Mesenchymal stem cell (in vitro differentiated cells and primary cell): Measurements from ENCODE around the gene ACO2.

Source experiments
- DNase-seq: peaks from one replicate; pipeline ENCODE4 v3.0.0-alpha.2; 2013
- H2AFZ ChIP-seq: one replicate; pipeline ENCODE4 v1.6.1; 2013; ENCODE audit warnings: low read depth, mild to moderate bottlenecking, control low read depth, inconsistent platforms, low read length, moderate library complexity
- H2AK5ac ChIP-seq: 2 replicates; pipeline ENCODE4 v1.6.1; 2013; ENCODE audit warnings: low read length, moderate library complexity, mild to moderate bottlenecking, inconsistent platforms; ENCODE audit not compliant: severe bottlenecking
- H2BK120ac ChIP-seq: one replicate; pipeline ENCODE4 v1.6.1; 2013; ENCODE audit warnings: low read depth, mild to moderate bottlenecking, inconsistent platforms, low read length, moderate library complexity
- H2BK12ac ChIP-seq, 2 experiments: one replicate each; pipeline ENCODE4 v1.6.1; 2013; ENCODE audit warnings: inconsistent platforms in 2 of 2, low read length in 2 of 2, mild to moderate bottlenecking in 2 of 2, moderate library complexity in 2 of 2, control low read depth in 1 of 2
- H2BK15ac ChIP-seq: one replicate; pipeline ENCODE4 v1.6.1; 2013; ENCODE audit warnings: mild to moderate bottlenecking, low read depth, inconsistent platforms; ENCODE audit not compliant: poor library complexity, severe bottlenecking
- H2BK5ac ChIP-seq: 2 replicates; pipeline ENCODE4 v1.6.1; 2013; ENCODE audit warnings: low read depth, mild to moderate bottlenecking, low read length, control low read depth, inconsistent platforms; ENCODE audit not compliant: poor library complexity, severe bottlenecking
- H3K14ac ChIP-seq, 2 experiments: one replicate each; pipeline ENCODE4 v1.6.1; 2013; ENCODE audit warnings: inconsistent platforms in 2 of 2, low read length in 2 of 2, control low read depth in 1 of 2, mild to moderate bottlenecking in 1 of 2, moderate library complexity in 1 of 2
- H3K18ac ChIP-seq, 2 experiments: one replicate each; pipeline ENCODE4 v1.6.1; 2013; ENCODE audit warnings: inconsistent platforms in 2 of 2, low read length in 2 of 2, control low read depth in 1 of 2, low read depth in 1 of 2, mild to moderate bottlenecking in 1 of 2
- H3K23ac ChIP-seq, 2 experiments: one replicate each; pipeline ENCODE4 v1.6.1; 2013; ENCODE audit warnings: inconsistent platforms in 2 of 2, low read length in 2 of 2, mild to moderate bottlenecking in 2 of 2, moderate library complexity in 2 of 2, control low read depth in 1 of 2
- H3K27ac ChIP-seq: 2 replicates; pipeline ENCODE4 v1.5.1; 2013; ENCODE audit warnings: mild to moderate bottlenecking, moderate library complexity, low read length, control low read depth, inconsistent platforms; ENCODE audit not compliant: poor library complexity, severe bottlenecking
- H3K27me3 ChIP-seq, 2 experiments: 2 replicates each; pipeline versions ENCODE4 v1.6.1 to v1.7.0; 2013; ENCODE audit warnings: low read length in 2 of 2, mild to moderate bottlenecking in 2 of 2, moderate library complexity in 2 of 2, control low read depth in 1 of 2, inconsistent platforms in 1 of 2; ENCODE audit not compliant: control insufficient read depth in 1 of 2, insufficient read depth in 1 of 2
- H3K36me3 ChIP-seq, 2 experiments: 2 replicates each; pipeline versions ENCODE4 v1.6.1 to v1.7.0; 2013; ENCODE audit warnings: low read length in 2 of 2, control low read depth in 1 of 2, inconsistent platforms in 1 of 2, low read depth in 1 of 2, mild to moderate bottlenecking in 1 of 2; ENCODE audit not compliant: insufficient read depth in 2 of 2, control insufficient read depth in 1 of 2
- H3K4ac ChIP-seq, 2 experiments: one replicate each; pipeline ENCODE4 v1.6.1; 2013; ENCODE audit warnings: inconsistent platforms in 2 of 2, low read length in 2 of 2, mild to moderate bottlenecking in 2 of 2, moderate library complexity in 2 of 2, control low read depth in 1 of 2, low read depth in 1 of 2
- H3K4me1 ChIP-seq: 2 replicates; pipeline ENCODE4 v1.6.1; 2013; ENCODE audit warnings: low read depth, low read length, control low read depth; ENCODE audit not compliant: control insufficient read depth, insufficient read depth
- H3K4me2 ChIP-seq: 2 replicates; pipeline ENCODE4 v1.6.1; 2013; ENCODE audit warnings: low read length, mild to moderate bottlenecking, inconsistent platforms; ENCODE audit not compliant: poor library complexity, severe bottlenecking
- H3K4me3 ChIP-seq, 2 experiments: 2 replicates each; pipeline versions ENCODE4 v1.5.1 to v1.7.0; 2013; ENCODE audit warnings: low read length in 2 of 2, mild to moderate bottlenecking in 2 of 2, control low read depth in 1 of 2, low read depth in 1 of 2; ENCODE audit not compliant: insufficient read depth in 1 of 2
- H3K79me1 ChIP-seq: replicated peaks from 2 replicates; pipeline ENCODE4 v1.6.1; 2013; ENCODE audit warnings: mild to moderate bottlenecking, control low read depth, low read length, inconsistent platforms; ENCODE audit not compliant: poor library complexity, severe bottlenecking
- H3K9ac ChIP-seq: 2 replicates; pipeline ENCODE4 v1.7.0; 2013; ENCODE audit warnings: mild to moderate bottlenecking, low read length, moderate library complexity
- H3K9me3 ChIP-seq: 2 replicates; pipeline ENCODE4 v1.7.0; 2013; ENCODE audit warnings: mild to moderate bottlenecking, low read length; ENCODE audit not compliant: control insufficient read depth
- H4K8ac ChIP-seq: one replicate; pipeline ENCODE4 v1.6.1; 2013; ENCODE audit warnings: inconsistent platforms, mild to moderate bottlenecking, low read length, moderate library complexity
- H4K91ac ChIP-seq: one replicate; pipeline ENCODE4 v1.6.1; 2013; ENCODE audit warnings: mild to moderate bottlenecking, low read length, inconsistent platforms
- WGBS: methylation state at CpG from one replicate; pipeline ENCODE4 v1.1.7; 2013; ENCODE audit warnings: mixed read lengths; 5-methylcytosine and 5-hydroxymethylcytosine counted together

The ACO2 gene

DNA sequence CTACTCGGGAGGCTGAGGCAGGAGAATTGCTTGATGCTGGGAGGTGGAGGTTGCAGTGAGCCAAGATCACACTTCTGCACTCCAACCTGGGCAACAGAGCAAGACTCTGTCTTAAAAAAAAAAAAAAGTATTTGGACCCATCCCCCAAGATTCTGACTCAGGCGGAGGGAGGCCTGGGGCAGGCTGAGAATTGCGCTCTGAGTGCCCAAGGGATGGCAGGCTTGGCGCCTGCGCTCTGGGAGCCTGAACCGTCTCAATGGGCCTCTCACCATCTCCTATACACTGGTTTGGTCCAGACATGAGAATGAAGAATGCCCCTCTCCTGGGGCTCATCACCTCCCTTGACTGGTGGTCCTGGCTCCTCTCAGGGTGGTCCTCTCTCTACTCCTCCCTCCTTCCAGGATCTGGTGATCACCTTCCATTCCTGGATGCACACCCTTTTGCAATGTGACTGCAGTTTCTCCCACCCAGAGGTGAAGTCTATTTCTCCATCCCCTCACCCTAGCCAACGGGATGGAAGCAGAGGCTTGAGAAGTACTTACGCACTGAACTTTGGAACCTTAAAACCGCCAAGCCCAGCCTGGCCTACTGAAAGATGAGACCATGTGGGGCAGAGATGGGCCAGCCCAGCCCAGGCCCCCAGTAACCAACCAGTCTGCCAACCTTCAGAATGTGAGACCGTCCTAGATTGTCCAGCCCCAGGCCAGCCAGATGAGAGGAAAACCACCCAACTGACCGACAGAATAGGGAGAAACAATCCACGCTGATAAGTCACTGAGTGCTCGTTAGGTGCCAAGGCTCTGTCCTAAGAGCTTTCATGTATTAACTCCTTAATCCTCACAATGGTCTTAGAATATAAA is 70.5 kb downstream of the ACO2 start:
- no peak overlapping the region for H4K8ac ChIP-seq
- H3K9ac ChIP-seq, result peak overlapping the region; percentile 28
- no peak overlapping the region for H3K18ac ChIP-seq
- H3K14ac ChIP-seq, result no peak overlapping the region
- H3K23ac ChIP-seq, result no peak overlapping the region
- no peak overlapping the region for H2BK15ac ChIP-seq
- H2AFZ ChIP-seq, result no peak overlapping the region
- peaks cover 13% of the 10 kb centered on the region for H3K79me1 ChIP-seq
- no peak for DNase-seq
- H3K36me3 ChIP-seq, result peaks cover 24 to 38% of the 10 kb centered on the region in 2 experiments
- 93% methylated on average over 13 of the region's 13 CpGs for WGBS
- H3K4me2 ChIP-seq, result no peak overlapping the region
- H3K4me1 ChIP-seq, result peaks cover 12% of the 10 kb centered on the region
- no peak overlapping the region for H2AK5ac ChIP-seq
- no peak overlapping the region for H4K91ac ChIP-seq
- H3K27me3 ChIP-seq, result no peaks in the 10 kb centered on the region
- no peak overlapping the region for H3K27ac ChIP-seq
- no peak overlapping the region for H3K4ac ChIP-seq
- no peaks in the 10 kb centered on the region for H3K9me3 ChIP-seq
- no peak overlapping the region for H2BK120ac ChIP-seq
- H2BK5ac ChIP-seq, result no peak overlapping the region
- peak overlapping the region in 1 of 2 experiments; percentile 27 for H3K4me3 ChIP-seq
- H2BK12ac ChIP-seq, result no peak overlapping the region

DNA sequence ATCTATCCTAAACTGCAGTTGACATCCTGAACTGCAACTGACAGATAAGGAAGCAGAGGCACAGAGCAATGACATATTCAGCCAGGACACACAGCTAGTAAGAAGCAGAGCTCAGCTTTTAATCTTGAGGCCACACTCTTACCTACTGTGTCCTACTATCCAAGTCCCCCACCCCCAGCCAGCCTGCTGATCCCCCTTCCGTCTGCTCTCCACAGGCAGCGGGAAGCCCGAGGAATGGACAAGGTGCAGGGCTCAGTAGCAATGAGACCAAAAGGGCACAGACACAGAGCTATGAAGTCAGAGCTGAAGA is 71.0 kb downstream of the ACO2 start:
- Histone ChIP-seq H2BK12ac (no peak overlapping the region), H4K8ac (no peak overlapping the region), H3K9ac (peak overlapping the region; percentile 28), H2BK5ac (no peak overlapping the region), H3K4me3 (no peak overlapping the region), H4K91ac (no peak overlapping the region), H3K9me3 (no peaks in the 10 kb centered on the region), H3K4ac (no peak overlapping the region), H2AK5ac (no peak overlapping the region), H2BK120ac (no peak overlapping the region), H3K23ac (no peak overlapping the region), H3K4me1 (peaks cover 12% of the 10 kb centered on the region), H3K14ac (no peak overlapping the region), H2AFZ (no peak overlapping the region), H2BK15ac (no peak overlapping the region), H3K18ac (no peak overlapping the region), H3K27ac (no peak overlapping the region), H3K27me3 (no peaks in the 10 kb centered on the region), H3K4me2 (no peak overlapping the region), H3K79me1 (peaks cover 11% of the 10 kb centered on the region), H3K36me3 (peaks cover 21 to 37% of the 10 kb centered on the region in 2 experiments)
- WGBS, result 98% methylated on average over 3 of the region's 3 CpGs
- no peak for DNase-seq

DNA sequence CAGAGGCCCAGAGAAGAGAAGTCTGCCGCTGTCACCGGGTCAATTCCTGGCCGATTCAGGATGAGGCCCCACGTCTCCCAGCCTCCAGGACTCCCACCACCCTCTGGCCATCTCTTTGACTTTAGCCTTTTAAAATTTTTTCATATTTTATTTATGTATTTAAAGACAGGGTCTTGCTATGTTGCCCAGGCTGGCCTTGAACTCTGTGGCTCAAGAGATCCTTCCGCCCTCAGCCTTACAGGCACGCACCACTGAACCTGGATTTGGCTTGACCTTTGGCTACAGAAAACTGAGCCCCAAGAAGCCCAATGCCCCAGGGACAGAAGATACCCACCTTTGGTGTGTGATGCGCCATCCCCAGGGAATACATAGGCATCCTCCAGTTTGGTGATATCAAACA is 71.4 kb downstream of the ACO2 start:
- Histone ChIP-seq H2BK120ac (no peak overlapping the region), H3K23ac (no peak overlapping the region), H3K9ac (no peak overlapping the region), H2BK15ac (no peak overlapping the region), H3K14ac (no peak overlapping the region), H3K18ac (no peak overlapping the region), H3K27me3 (no peaks in the 10 kb centered on the region), H3K4me1 (peaks cover 12% of the 10 kb centered on the region), H3K4me2 (no peak overlapping the region), H2BK12ac (no peak overlapping the region), H3K27ac (no peak overlapping the region), H4K8ac (no peak overlapping the region), H2AK5ac (no peak overlapping the region), H3K4me3 (no peak overlapping the region), H3K79me1 (peaks cover 11% of the 10 kb centered on the region), H3K4ac (no peak overlapping the region), H2AFZ (no peak overlapping the region), H2BK5ac (no peak overlapping the region), H4K91ac (no peak overlapping the region), H3K36me3 (peaks cover 17 to 37% of the 10 kb centered on the region in 2 experiments), H3K9me3 (no peaks in the 10 kb centered on the region)
- WGBS, result 97% methylated on average over 7 of the region's 7 CpGs
- DNase-seq, result no peak

DNA sequence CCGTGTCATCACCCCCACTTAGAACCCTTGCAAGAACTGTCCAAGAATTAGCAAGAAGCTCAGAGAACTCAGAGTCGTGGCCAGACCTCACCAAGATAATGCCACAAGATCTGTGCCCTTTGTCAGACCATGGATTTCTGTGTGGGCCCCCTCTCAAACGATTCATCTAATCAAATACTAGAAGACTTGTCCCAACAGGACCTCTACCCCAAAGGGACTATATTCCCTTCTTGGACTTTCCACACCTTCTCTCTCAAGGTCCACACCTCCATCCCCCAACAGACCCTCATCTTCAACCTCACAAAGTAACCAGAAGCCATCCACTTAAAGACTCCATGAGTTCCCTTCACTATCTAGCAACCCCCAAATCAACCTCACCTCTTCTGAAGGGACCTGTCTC is 72.6 kb downstream of the ACO2 start:
- Histone ChIP-seq H3K9me3 (no peaks in the 10 kb centered on the region), H3K4me3 (peak overlapping the region in 1 of 2 experiments; percentile 3), H3K79me1 (peaks cover 11% of the 10 kb centered on the region), H2BK120ac (no peak overlapping the region), H2AK5ac (no peak overlapping the region), H3K27ac (no peak overlapping the region), H3K14ac (no peak overlapping the region), H2BK12ac (no peak overlapping the region), H3K18ac (no peak overlapping the region), H3K4ac (no peak overlapping the region), H2BK15ac (no peak overlapping the region), H4K8ac (no peak overlapping the region), H2AFZ (no peak overlapping the region), H3K4me2 (no peak overlapping the region), H3K4me1 (peaks cover 12% of the 10 kb centered on the region), H3K27me3 (no peaks in the 10 kb centered on the region), H3K23ac (no peak overlapping the region), H3K9ac (peak overlapping the region; percentile 27), H2BK5ac (no peak overlapping the region), H4K91ac (no peak overlapping the region), H3K36me3 (peaks cover 17 to 35% of the 10 kb centered on the region in 2 experiments)
- DNase-seq, result no peak
- WGBS, result 94% methylated on average over 3 of the region's 3 CpGs
